LNCaP clone FGC (cell line): ENCODE data around the gene TMPRSS9.

ENCODE experiments used
- DNase-seq: peaks from one replicate; pipeline ENCODE4 v3.0.0-alpha.2; 2011; ENCODE audit warnings: low read depth
- H3K4me3 ChIP-seq: 2 replicates; pipeline ENCODE4 v1.5.1; 2011; ENCODE audit warnings: mild to moderate bottlenecking, low read depth, low read length, control low read depth
- TF ChIP-seq, protein P1 (sequence below): IDR thresholded peaks from 2 replicates; pipeline ENCODE4 v1.5.1; 2012; ENCODE audit warnings: mild to moderate bottlenecking; ENCODE audit not compliant: control insufficient read depth, insufficient read depth; ENCODE audit errors: extremely low read depth

Gene TMPRSS9

GRCh38 chr19:2423915-2424685, 64.0 kb downstream of the TMPRSS9 start:
- no peak for DNase-seq
- no peak overlapping the region for H3K4me3 ChIP-seq
- TF ChIP-seq, protein P1, sequence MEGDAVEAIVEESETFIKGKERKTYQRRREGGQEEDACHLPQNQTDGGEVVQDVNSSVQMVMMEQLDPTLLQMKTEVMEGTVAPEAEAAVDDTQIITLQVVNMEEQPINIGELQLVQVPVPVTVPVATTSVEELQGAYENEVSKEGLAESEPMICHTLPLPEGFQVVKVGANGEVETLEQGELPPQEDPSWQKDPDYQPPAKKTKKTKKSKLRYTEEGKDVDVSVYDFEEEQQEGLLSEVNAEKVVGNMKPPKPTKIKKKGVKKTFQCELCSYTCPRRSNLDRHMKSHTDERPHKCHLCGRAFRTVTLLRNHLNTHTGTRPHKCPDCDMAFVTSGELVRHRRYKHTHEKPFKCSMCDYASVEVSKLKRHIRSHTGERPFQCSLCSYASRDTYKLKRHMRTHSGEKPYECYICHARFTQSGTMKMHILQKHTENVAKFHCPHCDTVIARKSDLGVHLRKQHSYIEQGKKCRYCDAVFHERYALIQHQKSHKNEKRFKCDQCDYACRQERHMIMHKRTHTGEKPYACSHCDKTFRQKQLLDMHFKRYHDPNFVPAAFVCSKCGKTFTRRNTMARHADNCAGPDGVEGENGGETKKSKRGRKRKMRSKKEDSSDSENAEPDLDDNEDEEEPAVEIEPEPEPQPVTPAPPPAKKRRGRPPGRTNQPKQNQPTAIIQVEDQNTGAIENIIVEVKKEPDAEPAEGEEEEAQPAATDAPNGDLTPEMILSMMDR = no peak

- no peak overlapping the region for H3K4me3 ChIP-seq
- TF ChIP-seq, protein P1 = no peak
- DNase-seq = no peak
Measured at GRCh38 chr19:2424686-2425621, 64.9 kb downstream of the TMPRSS9 start.

DNA sequence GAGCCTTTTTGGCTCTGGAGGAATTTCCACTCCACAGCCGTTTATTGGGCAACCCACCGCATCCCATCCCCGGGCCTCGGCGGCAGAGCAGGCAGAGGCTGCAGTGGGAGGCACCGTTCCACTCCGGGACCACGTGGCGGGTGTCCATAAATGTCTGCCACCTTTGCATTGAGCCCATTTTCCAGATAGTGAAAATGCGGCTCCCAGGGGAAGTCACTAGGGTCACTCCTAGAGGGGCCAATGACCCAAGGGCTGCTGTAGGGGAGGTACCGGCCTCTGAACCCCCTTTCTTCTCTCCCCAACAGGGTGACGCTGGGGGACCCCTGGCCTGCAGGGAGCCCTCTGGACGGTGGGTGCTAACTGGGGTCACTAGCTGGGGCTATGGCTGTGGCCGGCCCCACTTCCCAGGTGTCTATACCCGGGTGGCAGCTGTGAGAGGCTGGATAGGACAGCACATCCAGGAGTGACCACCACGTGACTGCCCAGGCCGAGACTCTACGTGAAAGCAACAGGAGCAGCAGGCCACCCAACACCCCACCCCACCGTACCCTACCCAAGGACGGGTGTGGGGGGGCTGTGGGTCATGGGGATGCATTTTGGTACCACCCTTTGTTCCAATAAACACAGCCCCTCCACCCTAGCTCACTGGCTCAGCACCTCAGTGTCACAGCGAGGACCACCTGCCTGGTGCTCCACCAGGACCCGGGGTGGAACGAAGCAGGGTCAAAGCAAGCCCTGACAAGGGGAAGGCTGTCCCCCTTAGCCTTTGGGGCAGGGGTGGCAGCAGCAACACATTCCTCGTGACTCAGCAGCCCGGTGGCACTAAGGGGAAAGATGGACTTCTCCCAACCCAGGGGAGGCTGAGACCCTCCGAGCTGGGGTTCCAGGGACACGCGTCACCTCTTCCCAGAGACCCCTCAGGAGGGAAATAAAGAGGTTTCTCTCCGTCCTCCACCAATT, 65.8 kb downstream of the TMPRSS9 start:
- DNase-seq = no peak
- TF ChIP-seq, protein P1 = no peak
- peak overlapping the region; percentile 93 for H3K4me3 ChIP-seq

- TF ChIP-seq, protein P1 = no peak
- peak overlapping the region; percentile 93 for H3K4me3 ChIP-seq
- DNase-seq = no peak
Measured at GRCh38 chr19:2426611-2427428, 66.8 kb downstream of the TMPRSS9 start.

GRCh38 chr19:2427429-2428320, 67.6 kb downstream of the TMPRSS9 start, which contains the start of gene TIMM13:
Gene TIMM13 (minus strand): TSS chr19:2427586. CDS start chr19:2427533, 53 bp downstream.
- peak; percentile 83 for DNase-seq
- TF ChIP-seq, protein P1 = no peak
- peak within 1 kb of the TSS; percentile 93 for H3K4me3 ChIP-seq
